DND-41 (cell line): ENCODE data around the gene RALGPS2.

Source experiments
- EZH2 ChIP-seq: IDR thresholded peaks from 3 replicates; pipeline ENCODE4 v1.6.1; 2012; ENCODE audit warnings: borderline replicate concordance, low read depth, mild to moderate bottlenecking, moderate library complexity, low read length, inconsistent platforms; ENCODE audit not compliant: severe bottlenecking
- TF ChIP-seq, protein P1 (sequence below): IDR thresholded peaks from 2 replicates; pipeline ENCODE4 v1.5.1; 2012; ENCODE audit warnings: borderline replicate concordance, low read length, moderate library complexity, mild to moderate bottlenecking; ENCODE audit not compliant: poor library complexity, severe bottlenecking; ENCODE audit errors: extremely low read depth

DNA sequence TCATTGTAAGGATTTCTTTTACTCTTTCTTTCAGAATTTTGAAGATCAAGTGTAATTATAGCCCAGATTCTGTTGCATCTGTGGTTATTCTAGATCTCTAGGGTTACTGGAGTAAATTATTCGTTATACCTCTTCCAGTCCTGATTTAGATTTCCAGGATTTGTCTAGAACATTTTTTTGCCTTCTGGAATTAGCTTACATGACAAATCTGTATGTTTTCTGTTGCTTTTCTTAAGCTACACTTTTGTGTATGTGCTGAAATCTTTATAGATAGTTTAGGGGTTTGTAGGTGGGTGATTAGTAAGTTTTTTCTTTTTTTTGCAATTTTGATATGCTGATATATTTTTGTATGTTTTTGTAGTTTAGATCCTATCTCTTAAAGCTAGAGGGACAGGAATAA, 13.7 kb downstream of the RALGPS2 start:
- TF ChIP-seq EZH2, result no peak
- TF ChIP-seq, protein P1, sequence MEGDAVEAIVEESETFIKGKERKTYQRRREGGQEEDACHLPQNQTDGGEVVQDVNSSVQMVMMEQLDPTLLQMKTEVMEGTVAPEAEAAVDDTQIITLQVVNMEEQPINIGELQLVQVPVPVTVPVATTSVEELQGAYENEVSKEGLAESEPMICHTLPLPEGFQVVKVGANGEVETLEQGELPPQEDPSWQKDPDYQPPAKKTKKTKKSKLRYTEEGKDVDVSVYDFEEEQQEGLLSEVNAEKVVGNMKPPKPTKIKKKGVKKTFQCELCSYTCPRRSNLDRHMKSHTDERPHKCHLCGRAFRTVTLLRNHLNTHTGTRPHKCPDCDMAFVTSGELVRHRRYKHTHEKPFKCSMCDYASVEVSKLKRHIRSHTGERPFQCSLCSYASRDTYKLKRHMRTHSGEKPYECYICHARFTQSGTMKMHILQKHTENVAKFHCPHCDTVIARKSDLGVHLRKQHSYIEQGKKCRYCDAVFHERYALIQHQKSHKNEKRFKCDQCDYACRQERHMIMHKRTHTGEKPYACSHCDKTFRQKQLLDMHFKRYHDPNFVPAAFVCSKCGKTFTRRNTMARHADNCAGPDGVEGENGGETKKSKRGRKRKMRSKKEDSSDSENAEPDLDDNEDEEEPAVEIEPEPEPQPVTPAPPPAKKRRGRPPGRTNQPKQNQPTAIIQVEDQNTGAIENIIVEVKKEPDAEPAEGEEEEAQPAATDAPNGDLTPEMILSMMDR, result no peak
